ENCODE results near the gene GRM8. TPM values are rescaled to one million over a fixed set of nuclear protein-coding genes. Genes with fewer than 3 reads are reported as not detected.

GRM8 gene
- total and polyA plus RNA-seq, 8 donors = 0.11 to 1.2 (median 0.89) TPM

DNA sequence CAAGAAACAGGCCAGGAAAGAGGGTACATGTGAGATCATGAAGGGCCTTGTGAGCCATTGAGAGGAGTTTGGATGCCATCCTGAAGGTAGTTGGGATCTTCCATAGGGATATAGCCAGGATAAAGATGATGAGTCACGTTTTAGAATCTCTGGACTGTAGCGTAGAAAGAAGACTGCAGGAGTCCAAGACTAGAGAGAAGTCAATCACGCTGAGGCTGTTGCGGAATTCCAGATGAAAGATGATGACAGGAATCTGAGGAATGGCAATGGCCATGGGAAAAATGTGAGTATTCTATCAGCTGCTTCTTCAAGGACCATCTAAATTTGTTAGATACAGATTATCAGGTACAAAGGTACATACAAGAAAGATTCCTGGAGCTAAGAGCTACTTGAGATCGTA, 711.3 kb downstream of the GRM8 start:
- Histone ChIP-seq H3K4me3 (no peak overlapping the region), H3K36me3 (no peaks in the 10 kb centered on the region), H3K9me3 (no peaks in the 10 kb centered on the region), H3K27ac (no peak overlapping the region), H3K27me3 (no peaks in the 10 kb centered on the region), H3K4me1 (no peaks in the 10 kb centered on the region)
- ATAC-seq = no peak
- TF ChIP-seq, protein P1, sequence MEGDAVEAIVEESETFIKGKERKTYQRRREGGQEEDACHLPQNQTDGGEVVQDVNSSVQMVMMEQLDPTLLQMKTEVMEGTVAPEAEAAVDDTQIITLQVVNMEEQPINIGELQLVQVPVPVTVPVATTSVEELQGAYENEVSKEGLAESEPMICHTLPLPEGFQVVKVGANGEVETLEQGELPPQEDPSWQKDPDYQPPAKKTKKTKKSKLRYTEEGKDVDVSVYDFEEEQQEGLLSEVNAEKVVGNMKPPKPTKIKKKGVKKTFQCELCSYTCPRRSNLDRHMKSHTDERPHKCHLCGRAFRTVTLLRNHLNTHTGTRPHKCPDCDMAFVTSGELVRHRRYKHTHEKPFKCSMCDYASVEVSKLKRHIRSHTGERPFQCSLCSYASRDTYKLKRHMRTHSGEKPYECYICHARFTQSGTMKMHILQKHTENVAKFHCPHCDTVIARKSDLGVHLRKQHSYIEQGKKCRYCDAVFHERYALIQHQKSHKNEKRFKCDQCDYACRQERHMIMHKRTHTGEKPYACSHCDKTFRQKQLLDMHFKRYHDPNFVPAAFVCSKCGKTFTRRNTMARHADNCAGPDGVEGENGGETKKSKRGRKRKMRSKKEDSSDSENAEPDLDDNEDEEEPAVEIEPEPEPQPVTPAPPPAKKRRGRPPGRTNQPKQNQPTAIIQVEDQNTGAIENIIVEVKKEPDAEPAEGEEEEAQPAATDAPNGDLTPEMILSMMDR (IDR thresholded peaks at IDR 0.05) = no peak
- intact Hi-C loops (cut with DNase I) = no loop called here
- no peak for FAIRE-seq
- 79 to 86% methylated on average over 5 of the region's 5 CpGs for WGBS, 2 donors
- DNase-seq = no peak

- FAIRE-seq = no peak
- no peak for DNase-seq
- intact Hi-C loops (cut with DNase I) = no loop called here
- Histone ChIP-seq H3K9me3 (no peaks in the 10 kb centered on the region), H3K36me3 (no peaks in the 10 kb centered on the region), H3K4me1 (no peaks in the 10 kb centered on the region), H3K27ac (no peak overlapping the region), H3K4me3 (no peak overlapping the region), H3K27me3 (no peaks in the 10 kb centered on the region)
- ATAC-seq = no peak
- WGBS, 2 donors = 75 to 86% methylated on average over 5 of the region's 5 CpGs
- TF ChIP-seq, protein P1 (IDR thresholded peaks at IDR 0.05) = no peak
Measured at GRCh38 chr7:126535176-126535575, 717.6 kb downstream of the GRM8 start.

GRCh38 chr7:126533715-126534114, 719.0 kb downstream of the GRM8 start:
- intact Hi-C loops (cut with DNase I) = no loop called here
- Histone ChIP-seq H3K4me3 (no peak overlapping the region), H3K27me3 (no peaks in the 10 kb centered on the region), H3K36me3 (no peaks in the 10 kb centered on the region), H3K27ac (no peak overlapping the region), H3K4me1 (no peaks in the 10 kb centered on the region), H3K9me3 (no peaks in the 10 kb centered on the region)
- ATAC-seq (no peak), DNase-seq (no peak), FAIRE-seq (no peak)
- 57 to 62% methylated on average over 7 of the region's 7 CpGs for WGBS, 2 donors
- TF ChIP-seq, protein P1 (IDR thresholded peaks at IDR 0.05) = no peak

GRCh38 chr7:126529833-126530232, 722.9 kb downstream of the GRM8 start:
- DNase-seq (no peak), FAIRE-seq (no peak), ATAC-seq (no peak)
- no peaks in the 10 kb centered on the region for H3K9me3 ChIP-seq
- no peak overlapping the region for H3K4me3 ChIP-seq
- TF ChIP-seq, protein P1 (IDR thresholded peaks at IDR 0.05) = no peak
- H3K27ac ChIP-seq = no peak overlapping the region
- H3K27me3 ChIP-seq = no peaks in the 10 kb centered on the region
- no peaks in the 10 kb centered on the region for H3K4me1 ChIP-seq
- H3K36me3 ChIP-seq = no peaks in the 10 kb centered on the region
- intact Hi-C loops (cut with DNase I) = no loop called here

DNA sequence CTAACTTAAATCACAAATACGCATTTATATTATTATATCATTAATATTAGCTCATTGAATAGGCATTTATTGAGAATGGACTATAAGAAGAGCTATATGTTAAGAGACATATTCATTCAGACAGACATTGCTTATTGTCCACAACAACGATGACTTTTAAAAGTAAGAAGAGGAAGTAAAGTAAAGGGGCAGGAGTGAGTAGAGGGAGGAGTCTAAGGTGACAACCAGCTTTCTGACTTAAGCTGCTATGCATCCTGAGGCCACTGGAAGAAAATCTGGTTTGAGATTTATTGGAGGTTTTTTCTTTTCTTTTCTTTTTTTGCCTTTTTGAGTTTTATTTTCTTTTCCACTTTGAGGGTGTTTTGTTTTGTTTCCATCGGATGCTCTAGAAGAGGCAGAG, 723.5 kb downstream of the GRM8 start:
- no peaks in the 10 kb centered on the region for H3K4me1 ChIP-seq
- FAIRE-seq = no peak
- H3K27me3 ChIP-seq = no peaks in the 10 kb centered on the region
- H3K27ac ChIP-seq = no peak overlapping the region
- ATAC-seq = no peak
- TF ChIP-seq, protein P1 (IDR thresholded peaks at IDR 0.05) = no peak
- H3K4me3 ChIP-seq = no peak overlapping the region
- no peak for DNase-seq
- 86 to 91% methylated on average over 3 of the region's 3 CpGs for WGBS, 2 donors
- H3K9me3 ChIP-seq = no peaks in the 10 kb centered on the region
- H3K36me3 ChIP-seq = no peaks in the 10 kb centered on the region
- intact Hi-C loops (cut with DNase I) = no loop called here
